Parathyroid adenoma (tissue), 2 donors: Measurements from ENCODE around the gene C16orf74.

Experiments
- H2AFZ ChIP-seq: fragments of 300-600 bp; sonication (generic); one replicate; pipeline ENCODE4 v1.7.0; 2017; ENCODE audit warnings: antibody characterized with exemption, mild to moderate bottlenecking
- H3K27ac ChIP-seq: fragments of 300-600 bp; sonication (generic); one replicate; pipeline ENCODE4 v1.7.0; 2017
- H3K27me3 ChIP-seq: fragments of 300-600 bp; sonication (generic); one replicate; pipeline ENCODE4 v1.7.0; 2017; ENCODE audit warnings: low read length; ENCODE audit not compliant: control insufficient read depth, insufficient read depth
- H3K36me3 ChIP-seq: fragments of 300-600 bp; sonication (generic); one replicate; pipeline ENCODE4 v1.7.0; 2017; ENCODE audit warnings: low read length; ENCODE audit not compliant: control insufficient read depth, insufficient read depth
- H3K4me1 ChIP-seq: fragments of 300-600 bp; sonication (generic); one replicate; pipeline ENCODE4 v1.7.0; 2017; ENCODE audit warnings: control low read depth
- H3K4me2 ChIP-seq: fragments of 300-600 bp; sonication (generic); one replicate; pipeline ENCODE4 v1.7.0; 2017; ENCODE audit warnings: low read length
- H3K4me3 ChIP-seq: fragments of 300-600 bp; sonication (generic); one replicate; pipeline ENCODE4 v1.7.0; 2017; ENCODE audit warnings: low read depth, low read length
- H3K79me2 ChIP-seq: fragments of 300-600 bp; sonication (generic); one replicate; pipeline ENCODE4 v1.7.0; 2017; ENCODE audit warnings: control low read depth
- H3K9ac ChIP-seq: fragments of 300-600 bp; sonication (generic); one replicate; pipeline ENCODE4 v1.7.0; 2017; ENCODE audit warnings: mild to moderate bottlenecking
- H3K9me3 ChIP-seq: fragments of 300-600 bp; sonication (generic); one replicate; pipeline ENCODE4 v1.7.0; 2017; ENCODE audit warnings: low read length; ENCODE audit not compliant: control insufficient read depth
- CTCF ChIP-seq: fragments of 300-600 bp; sonication (generic); IDR thresholded peaks from one replicate; pipeline ENCODE4 v1.7.0; 2017; ENCODE audit warnings: antibody characterized with exemption, mild to moderate bottlenecking
- donor health status: primary hyperparathyroidism.

Gene C16orf74

GRCh38 chr16:85709766-85710585 lies 40.9 kb downstream of the C16orf74 start:
- Histone ChIP-seq H3K27me3 (no peaks in the 10 kb centered on the region), H3K4me1 (no peaks in the 10 kb centered on the region), H3K9me3 (no peaks in the 10 kb centered on the region), H3K4me3 (no peak overlapping the region), H3K36me3 (no peaks in the 10 kb centered on the region), H3K9ac (no peak overlapping the region), H3K27ac (no peak overlapping the region), H3K4me2 (no peak overlapping the region), H2AFZ (no peak overlapping the region), H3K79me2 (no peaks in the 10 kb centered on the region)
- TF ChIP-seq CTCF = no peak

GRCh38 chr16:85708338-85708737 lies 42.6 kb downstream of the C16orf74 start:
- no peak overlapping the region for H3K9ac ChIP-seq
- H3K9me3 ChIP-seq = no peaks in the 10 kb centered on the region
- no peaks in the 10 kb centered on the region for H3K27me3 ChIP-seq
- no peaks in the 10 kb centered on the region for H3K36me3 ChIP-seq
- no peak for TF ChIP-seq CTCF
- no peak overlapping the region for H3K4me2 ChIP-seq
- H3K79me2 ChIP-seq = no peaks in the 10 kb centered on the region
- H3K27ac ChIP-seq = no peak overlapping the region
- H3K4me1 ChIP-seq = no peaks in the 10 kb centered on the region
- no peak overlapping the region for H3K4me3 ChIP-seq
- no peak overlapping the region for H2AFZ ChIP-seq

GRCh38 chr16:85707528-85708095 lies 43.3 kb downstream of the C16orf74 start:
- Histone ChIP-seq H3K4me2 (no peak overlapping the region), H3K4me3 (no peak overlapping the region), H2AFZ (no peak overlapping the region), H3K9ac (no peak overlapping the region), H3K36me3 (no peaks in the 10 kb centered on the region), H3K27ac (no peak overlapping the region), H3K9me3 (no peaks in the 10 kb centered on the region), H3K79me2 (no peaks in the 10 kb centered on the region), H3K4me1 (no peaks in the 10 kb centered on the region), H3K27me3 (no peaks in the 10 kb centered on the region)
- TF ChIP-seq CTCF = no peak

GRCh38 chr16:85706449-85707034 lies 44.4 kb downstream of the C16orf74 start:
- no peak overlapping the region for H3K9ac ChIP-seq
- no peaks in the 10 kb centered on the region for H3K27me3 ChIP-seq
- no peak for TF ChIP-seq CTCF
- no peaks in the 10 kb centered on the region for H3K79me2 ChIP-seq
- H3K36me3 ChIP-seq = no peaks in the 10 kb centered on the region
- H3K9me3 ChIP-seq = no peaks in the 10 kb centered on the region
- H3K4me2 ChIP-seq = no peak overlapping the region
- no peak overlapping the region for H3K27ac ChIP-seq
- no peaks in the 10 kb centered on the region for H3K4me1 ChIP-seq
- no peak overlapping the region for H3K4me3 ChIP-seq
- H2AFZ ChIP-seq = no peak overlapping the region
